Activated CD4-positive, alpha-beta memory T cell treated with anti-CD3 and anti-CD28 coated beads, Interleukin-2, amount 10 ng/mL, durations not matched to agents 7 days and 5 days (primary cell): ENCODE measurements around the gene NDUFAF4. TPM values are rescaled to one million over a fixed set of nuclear protein-coding genes. Genes with fewer than 3 reads are reported as not detected.

ENCODE experiments used
- CTCF ChIA-PET: fragments of 350-600 bp; sonication (Branson Sonifier 250); formaldehyde crosslinking; loops from one replicate; lab custom pipeline; 2021; ENCODE audit warnings: antibody characterized with exemption, inconsistent platforms; lab: Charles Lee
- POLR2A ChIA-PET: fragments of 350-600 bp; sonication (Branson Sonifier 250); formaldehyde crosslinking; loops from one replicate; lab custom pipeline; 2021; ENCODE audit warnings: antibody characterized with exemption; lab: Charles Lee
- DNase-seq: peaks from one replicate; pipeline ENCODE4 v3.0.0-alpha.2; 2020
- H3K27ac Mint-ChIP-seq: one replicate; pipeline ENCODE4 v1.8.0; 2021; ENCODE audit warnings: mild to moderate bottlenecking, mixed read lengths
- H3K27me3 Mint-ChIP-seq: one replicate; pipeline ENCODE4 v1.8.0; 2021; ENCODE audit warnings: mixed read lengths
- H3K36me3 Mint-ChIP-seq: one replicate; pipeline ENCODE4 v1.8.0; 2021; ENCODE audit warnings: low read depth, mixed read lengths
- H3K4me1 Mint-ChIP-seq: one replicate; pipeline ENCODE4 v1.8.0; 2021; ENCODE audit warnings: mixed read lengths
- H3K4me3 Mint-ChIP-seq: one replicate; pipeline ENCODE4 v1.8.0; 2021; ENCODE audit warnings: mild to moderate bottlenecking, mixed read lengths
- H3K9me3 Mint-ChIP-seq: one replicate; pipeline ENCODE4 v1.8.0; 2021; ENCODE audit warnings: mixed read lengths
- total RNA-seq, 2 experiments: library from RNA; stranded (reverse); gene quantifications; one replicate each; pipeline ENCODE4 v1.2.3, GENCODE V29; 2021

NDUFAF4 gene
- total RNA-seq, 2 experiments from 2014 or later = 23.3 to 26.1 TPM

DNA sequence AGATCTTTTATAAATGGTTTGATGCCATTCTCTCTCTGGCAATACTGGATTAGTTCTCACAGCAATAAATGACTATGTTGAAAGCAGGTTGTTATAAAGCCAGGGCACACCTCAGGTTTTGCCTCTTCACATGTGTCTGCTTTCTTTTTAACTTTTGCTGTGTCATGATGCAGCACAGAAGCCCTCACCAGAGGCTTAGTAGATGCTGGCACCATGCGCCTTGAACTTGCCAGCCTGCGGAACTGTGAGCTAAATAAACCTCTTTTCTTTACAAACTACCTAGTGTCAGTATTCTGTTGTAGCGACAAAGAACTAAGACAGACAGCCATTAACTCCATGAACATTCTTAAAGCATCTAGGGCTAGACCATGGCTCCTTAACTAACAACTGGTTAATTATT, 45.1 kb downstream of the NDUFAF4 start:
- CTCF ChIA-PET = no interaction called here

DNA sequence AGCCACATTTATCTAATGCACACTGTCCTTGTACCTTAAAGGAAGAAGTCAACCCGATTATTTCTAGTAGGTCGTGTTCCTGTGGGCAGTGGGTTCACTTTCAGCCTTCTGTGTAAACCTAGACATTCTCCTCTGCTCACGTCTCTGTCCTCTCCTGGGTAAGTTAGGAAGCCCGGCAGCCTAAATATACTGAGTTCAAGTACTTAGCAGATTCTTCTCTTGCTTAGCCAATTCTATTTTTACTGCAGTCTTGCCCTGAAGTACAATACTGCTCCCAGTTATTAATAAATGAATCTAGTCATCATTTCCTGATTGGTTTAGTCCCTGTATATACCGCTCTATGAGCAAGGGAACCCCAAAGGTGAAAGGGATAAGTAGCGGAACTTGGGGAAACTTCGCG, 45.8 kb downstream of the NDUFAF4 start:
- H3K9me3 Mint-ChIP-seq = no peaks in the 10 kb centered on the region
- no peak for DNase-seq
- H3K4me1 Mint-ChIP-seq = no peaks in the 10 kb centered on the region
- H3K4me3 Mint-ChIP-seq = no peak overlapping the region
- H3K27ac Mint-ChIP-seq = no peak overlapping the region
- POLR2A ChIA-PET = no interaction called here
- CTCF ChIA-PET = no interaction called here
- peaks cover 8% of the 10 kb centered on the region for H3K27me3 Mint-ChIP-seq
- no peaks in the 10 kb centered on the region for H3K36me3 Mint-ChIP-seq

More for the DNA sequence above, 45.1 kb downstream of the NDUFAF4 start:
- H3K9me3 Mint-ChIP-seq = no peaks in the 10 kb centered on the region
- H3K4me1 Mint-ChIP-seq = no peaks in the 10 kb centered on the region
- no peak overlapping the region for H3K4me3 Mint-ChIP-seq
- H3K36me3 Mint-ChIP-seq = no peaks in the 10 kb centered on the region
- H3K27ac Mint-ChIP-seq = no peak overlapping the region
- POLR2A ChIA-PET = no interaction called here
- peaks cover 5% of the 10 kb centered on the region for H3K27me3 Mint-ChIP-seq
- DNase-seq = no peak

DNA sequence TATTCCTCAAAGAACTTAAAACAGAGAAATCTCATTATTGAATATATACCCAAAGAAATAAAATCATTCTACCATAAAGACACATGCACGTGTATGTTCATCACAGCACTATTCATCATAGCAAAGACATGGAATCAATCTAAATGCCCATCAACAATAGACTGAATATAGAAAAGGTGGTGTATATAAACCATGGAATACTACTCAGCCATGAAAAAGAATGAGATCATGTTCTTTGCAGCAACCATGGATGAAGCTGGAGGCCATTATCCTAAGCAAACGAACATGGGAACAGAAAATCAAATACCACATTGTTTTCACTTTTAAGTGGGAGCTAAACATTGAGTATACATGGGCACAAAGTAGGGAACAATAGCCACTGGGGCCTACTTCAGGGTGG, 48.1 kb downstream of the NDUFAF4 start:
- H3K4me1 Mint-ChIP-seq = no peaks in the 10 kb centered on the region
- no peaks in the 10 kb centered on the region for H3K9me3 Mint-ChIP-seq
- no peak overlapping the region for H3K4me3 Mint-ChIP-seq
- no peak for DNase-seq
- H3K27me3 Mint-ChIP-seq = peaks cover 24% of the 10 kb centered on the region
- ChIA-PET CTCF (no interaction called here), POLR2A (no interaction called here)
- H3K36me3 Mint-ChIP-seq = no peaks in the 10 kb centered on the region
- no peak overlapping the region for H3K27ac Mint-ChIP-seq

DNA sequence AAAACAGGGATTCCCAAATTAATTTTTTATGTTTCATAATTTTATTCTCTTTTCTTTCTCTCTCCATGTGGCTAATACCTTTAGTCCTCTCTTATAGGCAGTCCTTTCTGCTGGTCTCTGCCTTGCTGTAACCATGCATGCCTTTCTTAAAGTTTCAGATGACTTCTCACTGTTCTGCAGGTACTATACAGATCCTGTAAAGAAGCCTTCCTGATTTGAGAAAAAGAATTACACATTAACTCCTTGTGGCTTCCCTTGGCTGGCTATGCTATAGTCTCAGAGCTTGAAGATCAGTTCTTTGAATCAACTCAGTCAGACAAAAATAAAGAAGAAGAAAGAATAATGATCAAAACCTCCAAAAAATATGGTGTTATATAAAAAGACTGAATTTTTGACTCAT, 53.2 kb downstream of the NDUFAF4 start:
- no peaks in the 10 kb centered on the region for H3K9me3 Mint-ChIP-seq
- no peak overlapping the region for H3K27ac Mint-ChIP-seq
- H3K4me3 Mint-ChIP-seq = no peak overlapping the region
- POLR2A ChIA-PET = no interaction called here
- CTCF ChIA-PET = no interaction called here
- DNase-seq = no peak
- no peaks in the 10 kb centered on the region for H3K36me3 Mint-ChIP-seq
- H3K4me1 Mint-ChIP-seq = no peaks in the 10 kb centered on the region
- peaks cover 27% of the 10 kb centered on the region for H3K27me3 Mint-ChIP-seq

DNA sequence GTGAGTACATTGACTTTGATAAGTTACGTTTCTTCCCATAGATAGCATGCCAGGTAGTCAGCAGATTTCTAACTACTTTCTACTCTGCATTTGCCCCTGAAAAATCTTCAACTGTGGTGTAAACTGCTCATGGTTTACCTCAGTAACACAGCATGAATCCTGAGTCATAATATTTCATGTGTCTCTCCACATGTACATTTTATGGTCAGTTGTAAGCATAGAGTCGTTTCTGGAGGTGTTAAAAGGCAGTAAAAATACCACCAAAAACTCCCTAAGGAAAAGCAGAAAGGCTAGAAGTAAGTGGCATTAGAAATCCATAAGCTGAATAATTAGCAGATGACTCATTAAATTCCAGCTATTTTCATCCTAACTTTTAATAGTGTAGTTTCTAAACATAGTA, 56.3 kb downstream of the NDUFAF4 start:
- peaks cover 30% of the 10 kb centered on the region for H3K27me3 Mint-ChIP-seq
- no peak for DNase-seq
- no peaks in the 10 kb centered on the region for H3K9me3 Mint-ChIP-seq
- ChIA-PET POLR2A (no interaction called here), CTCF (interaction anchor here (0.6 kb wide), 1 partner anchor 38 kb away, joined by 5 read pairs; no protein-coding TSS in a partner anchor)
- H3K36me3 Mint-ChIP-seq = no peaks in the 10 kb centered on the region
- no peak overlapping the region for H3K4me3 Mint-ChIP-seq
- H3K27ac Mint-ChIP-seq = no peak overlapping the region
- H3K4me1 Mint-ChIP-seq = peaks cover 11% of the 10 kb centered on the region

Other genes starting within 250 kb of the NDUFAF4 start
- gene GPR63, start 60.4 kb downstream of the NDUFAF4 start, total RNA-seq = 1 to 10 TPM; 3.5 to 3.7 TPM
- gene KLHL32, start 26.8 kb upstream of the NDUFAF4 start, total RNA-seq = 1 to 10 TPM; 1.5 to 2.1 TPM